NCI-H1436 treated with DMSO at 0.1 percent for 48 hours (cell line): ENCODE results near the gene BAIAP3.
"Not testable (repeated sequence)": the region's sequence is repeated elsewhere in the genome, so short reads cannot be mapped to it uniquely, and the experiment has no call there.

Experiments
- DNase-seq: peaks from one replicate; lab custom pipeline; 2025; lab: John Stamatoyannopoulos, UW

The BAIAP3 gene

GRCh38 chr16:1316033-1316405 lies 17.4 kb upstream of the BAIAP3 start:
- no peak for DNase-seq

- DNase-seq, result no peak
These were observed 15.8 kb upstream of the BAIAP3 start for GRCh38 chr16:1317479-1318267.

- DNase-seq, result no peak
These were observed 15.2 kb upstream of the BAIAP3 start for GRCh38 chr16:1318268-1318545.

- no peak for DNase-seq
These were observed 14.4 kb upstream of the BAIAP3 start for GRCh38 chr16:1319041-1319440.

- DNase-seq, result no peak
These were observed 13.3 kb upstream of the BAIAP3 start for GRCh38 chr16:1320097-1320496.

GRCh38 chr16:1320658-1321240 lies 12.7 kb upstream of the BAIAP3 start:
- DNase-seq, result no peak

GRCh38 chr16:1322407-1322806 lies 11.0 kb upstream of the BAIAP3 start:
- no peak for DNase-seq

GRCh38 chr16:1323296-1324239 lies 9.9 kb upstream of the BAIAP3 start:
- no peak for DNase-seq

- no peak for DNase-seq
These were observed 9.1 kb upstream of the BAIAP3 start for GRCh38 chr16:1324286-1324826.

GRCh38 chr16:1325261-1325660 lies 8.2 kb upstream of the BAIAP3 start:
- DNase-seq, result no peak

- no peak for DNase-seq
These were observed 7.6 kb upstream of the BAIAP3 start for GRCh38 chr16:1325673-1326371.

- DNase-seq, result no peak
These were observed 7.1 kb upstream of the BAIAP3 start for GRCh38 chr16:1326391-1326790.

GRCh38 chr16:1326946-1327618 lies 6.4 kb upstream of the BAIAP3 start:
- DNase-seq, result no peak

GRCh38 chr16:1327619-1327947 lies 5.9 kb upstream of the BAIAP3 start:
- no peak for DNase-seq

GRCh38 chr16:1328136-1328535 lies 5.3 kb upstream of the BAIAP3 start:
- not testable (repeated sequence) for DNase-seq

GRCh38 chr16:1328961-1329360 lies 4.5 kb upstream of the BAIAP3 start:
- DNase-seq, result not testable (repeated sequence)

- no peak for DNase-seq
These were observed 3.1 kb upstream of the BAIAP3 start for GRCh38 chr16:1330260-1330914.

- DNase-seq, result no peak
These were observed 2.3 kb upstream of the BAIAP3 start for GRCh38 chr16:1330931-1331711.

GRCh38 chr16:1331712-1332617 lies 1.5 kb upstream of the BAIAP3 start:
- DNase-seq, result no peak
